ENCODE results near the gene CDH23. TPM values are rescaled to one million over a fixed set of nuclear protein-coding genes. Genes with fewer than 3 reads are reported as not detected.

CDH23 gene
- total RNA-seq, 1 experiment from 2014 or later: 0.07 TPM

GRCh38 chr10:71549766-71550533 is 153.2 kb downstream of the CDH23 start:
- TF ChIP-seq CTCF (IDR thresholded peaks at IDR 0.05; ENCODE audit: unreplicated experiment): no peak
- DNase-seq: no peak
- no TSS peak for BruUV-seq (replicated peaks)
- no peaks in the 10 kb centered on the region for H3K4me1 Mint-ChIP-seq (ENCODE audit: low read depth, unreplicated experiment)
- peaks cover 23% of the 10 kb centered on the region for H3K27me3 Mint-ChIP-seq (ENCODE audit: unreplicated experiment)
- CTCF ChIA-PET: interaction anchor here (0.7 kb wide), 1 partner anchor 306 kb away, joined by 7 read pairs; no protein-coding TSS in a partner anchor
- intact Hi-C loops (cut with micrococcal nuclease; ENCODE audit: unreplicated experiment): no loop called here
- H3K36me3 Mint-ChIP-seq (ENCODE audit: insufficient read depth, unreplicated experiment): no peaks in the 10 kb centered on the region
- no peak overlapping the region for H3K4me3 Mint-ChIP-seq (ENCODE audit: low read depth, unreplicated experiment)
- H3K27ac Mint-ChIP-seq (ENCODE audit: unreplicated experiment): no peak overlapping the region
- no peaks in the 10 kb centered on the region for H3K9me3 Mint-ChIP-seq (ENCODE audit: low read depth, unreplicated experiment)

- no peaks in the 10 kb centered on the region for H3K4me1 Mint-ChIP-seq (ENCODE audit: low read depth, unreplicated experiment)
- CTCF ChIA-PET: interaction anchor here (0.6 to 0.7 kb wide), 2 partner anchors 198 to 307 kb away, joined by 3 to 7 read pairs; no protein-coding TSS in a partner anchor
- H3K27ac Mint-ChIP-seq (ENCODE audit: unreplicated experiment): no peak overlapping the region
- H3K4me3 Mint-ChIP-seq (ENCODE audit: low read depth, unreplicated experiment): no peak overlapping the region
- H3K36me3 Mint-ChIP-seq (ENCODE audit: insufficient read depth, unreplicated experiment): no peaks in the 10 kb centered on the region
- H3K27me3 Mint-ChIP-seq (ENCODE audit: unreplicated experiment): peaks cover 28% of the 10 kb centered on the region
- no peak for TF ChIP-seq CTCF (IDR thresholded peaks at IDR 0.05; ENCODE audit: unreplicated experiment)
- DNase-seq: no peak
- no peaks in the 10 kb centered on the region for H3K9me3 Mint-ChIP-seq (ENCODE audit: low read depth, unreplicated experiment)
- intact Hi-C loops (cut with micrococcal nuclease; ENCODE audit: unreplicated experiment): no loop called here
- no TSS peak for BruUV-seq (replicated peaks)
Observed at GRCh38 chr10:71550628-71551027, 153.9 kb downstream of the CDH23 start.

- no peak overlapping the region for H3K27ac Mint-ChIP-seq (ENCODE audit: unreplicated experiment)
- no TSS peak for BruUV-seq (replicated peaks)
Observed at GRCh38 chr10:71551970-71552369, 155.2 kb downstream of the CDH23 start.

GRCh38 chr10:71553432-71553831 is 156.7 kb downstream of the CDH23 start:
- no peak overlapping the region for H3K27ac Mint-ChIP-seq (ENCODE audit: unreplicated experiment)
- intact Hi-C loops (cut with micrococcal nuclease; ENCODE audit: unreplicated experiment): no loop called here
- no TSS peak for BruUV-seq (replicated peaks)
- H3K27me3 Mint-ChIP-seq (ENCODE audit: unreplicated experiment): peaks cover 56% of the 10 kb centered on the region
- TF ChIP-seq CTCF (IDR thresholded peaks at IDR 0.05; ENCODE audit: unreplicated experiment): no peak
- H3K9me3 Mint-ChIP-seq (ENCODE audit: low read depth, unreplicated experiment): no peaks in the 10 kb centered on the region
- no peak overlapping the region for H3K4me3 Mint-ChIP-seq (ENCODE audit: low read depth, unreplicated experiment)
- no peaks in the 10 kb centered on the region for H3K36me3 Mint-ChIP-seq (ENCODE audit: insufficient read depth, unreplicated experiment)
- no peaks in the 10 kb centered on the region for H3K4me1 Mint-ChIP-seq (ENCODE audit: low read depth, unreplicated experiment)
- no peak for DNase-seq
- CTCF ChIA-PET: interaction anchor here (0.8 to 1.2 kb wide), 3 partner anchors 9 to 51 kb away, joined by 3 read pairs; no protein-coding TSS in a partner anchor

More at GRCh38 chr10:71551970-71552369, 155.2 kb downstream of the CDH23 start:
- DNase-seq: no peak
- H3K27me3 Mint-ChIP-seq (ENCODE audit: unreplicated experiment): peaks cover 42% of the 10 kb centered on the region
- no peaks in the 10 kb centered on the region for H3K9me3 Mint-ChIP-seq (ENCODE audit: low read depth, unreplicated experiment)
- no peak for TF ChIP-seq CTCF (IDR thresholded peaks at IDR 0.05; ENCODE audit: unreplicated experiment)
- CTCF ChIA-PET: interaction anchor here (1.0 kb wide), 1 partner anchor 66 kb away, joined by 4 read pairs; no protein-coding TSS in a partner anchor
- H3K36me3 Mint-ChIP-seq (ENCODE audit: insufficient read depth, unreplicated experiment): no peaks in the 10 kb centered on the region
- intact Hi-C loops (cut with micrococcal nuclease; ENCODE audit: unreplicated experiment): no loop called here
- H3K4me1 Mint-ChIP-seq (ENCODE audit: low read depth, unreplicated experiment): no peaks in the 10 kb centered on the region
- no peak overlapping the region for H3K4me3 Mint-ChIP-seq (ENCODE audit: low read depth, unreplicated experiment)
